ENCODE data around the gene CD52. TPM values are rescaled to one million over a fixed set of nuclear protein-coding genes. Genes with fewer than 3 reads are reported as not detected.
A peak's percentile ranks its signal among the peaks of the same experiment; 100 is the strongest.

The CD52 gene
- total RNA-seq, 4 donors from 2014 or later = 2.3 to 11.4 (median 9.9) TPM

DNA sequence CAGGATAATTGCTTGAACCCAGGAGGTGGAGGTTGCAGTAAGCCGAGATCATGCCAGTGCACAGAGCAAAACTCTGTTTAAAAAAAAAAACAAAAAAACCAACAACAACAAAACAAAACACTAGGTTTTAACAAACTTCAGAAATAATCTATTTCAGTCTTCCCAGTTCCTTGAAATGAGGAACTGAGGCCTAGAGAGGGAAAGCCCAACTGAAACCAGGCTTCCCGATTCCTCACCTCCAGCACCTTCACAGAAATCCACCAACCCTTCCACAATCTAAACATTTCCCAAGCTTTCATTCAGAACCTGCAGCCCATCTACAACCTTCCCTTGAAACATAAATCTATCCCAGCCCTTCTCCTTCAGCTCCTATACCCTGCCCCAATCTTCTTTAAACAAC lies 612 bp upstream of the CD52 start:
- Histone ChIP-seq H3K27me3 (no peaks in the 10 kb centered on the region), H3K4me3 (no peak overlapping the region), H3K27ac (no peak overlapping the region), H3K4me1 (peaks cover 15% of the 10 kb centered on the region), H3K36me3 (no peaks in the 10 kb centered on the region), H3K9me3 (no peaks in the 10 kb centered on the region)
- 94% methylated on average over 2 of the region's 2 CpGs for WGBS
- no peak for DNase-seq (ENCODE audit: low spot score in 2 of 2)
- no peak for TF ChIP-seq CTCF (IDR thresholded peaks at IDR 0.05)
- no peak for TF ChIP-seq POLR2A (IDR thresholded peaks at IDR 0.05)

- no peaks in the 10 kb centered on the region for H3K27me3 ChIP-seq
- no peak overlapping the region for H3K27ac ChIP-seq
- H3K36me3 ChIP-seq = peaks cover 3% of the 10 kb centered on the region
- DNase-seq (ENCODE audit: low spot score in 2 of 2) = no peak
- TF ChIP-seq CTCF (IDR thresholded peaks at IDR 0.05) (no peak), POLR2AphosphoS5 (IDR thresholded peaks at IDR 0.05) (no peak), POLR2A (IDR thresholded peaks at IDR 0.05) (no peak), EP300 (IDR thresholded peaks at IDR 0.05) (no peak)
- peaks cover 15% of the 10 kb centered on the region for H3K4me1 ChIP-seq
- WGBS = 73% methylated on average over 7 of the region's 9 CpGs
- H3K4me3 ChIP-seq = peak overlapping the region; percentile 0
- no peaks in the 10 kb centered on the region for H3K9me3 ChIP-seq
Measured at GRCh38 chr1:26318338-26319064, 743 bp downstream of the CD52 start.

- no peak for TF ChIP-seq POLR2AphosphoS5 (IDR thresholded peaks at IDR 0.05)
- TF ChIP-seq CTCF (IDR thresholded peaks at IDR 0.05) = no peak
- no peak for TF ChIP-seq POLR2A (IDR thresholded peaks at IDR 0.05)
- TF ChIP-seq EP300 (IDR thresholded peaks at IDR 0.05) = no peak
- Histone ChIP-seq H3K9me3 (no peaks in the 10 kb centered on the region), H3K4me3 (no peak overlapping the region), H3K27me3 (no peaks in the 10 kb centered on the region), H3K36me3 (peaks cover 9% of the 10 kb centered on the region), H3K27ac (no peak overlapping the region), H3K4me1 (peaks cover 12% of the 10 kb centered on the region)
- no peak for DNase-seq (ENCODE audit: low spot score in 2 of 2)
- WGBS = 20% methylated on average over 1 of the region's 2 CpGs
Measured at GRCh38 chr1:26320896-26321295, 3.1 kb downstream of the CD52 start.

- Histone ChIP-seq H3K9me3 (no peaks in the 10 kb centered on the region), H3K36me3 (peaks cover 9% of the 10 kb centered on the region), H3K27me3 (no peaks in the 10 kb centered on the region), H3K4me1 (peaks cover 12% of the 10 kb centered on the region), H3K4me3 (no peak overlapping the region), H3K27ac (no peak overlapping the region)
- peak; percentile 82 to 94 for TF ChIP-seq CTCF (IDR thresholded peaks at IDR 0.05)
- peak in 1 of 3 donors; percentile 55 for TF ChIP-seq POLR2AphosphoS5 (IDR thresholded peaks at IDR 0.05)
- TF ChIP-seq POLR2A (IDR thresholded peaks at IDR 0.05) = no peak
- WGBS = 12% methylated on average over 16 of the region's 16 CpGs
- peak; percentile 97 for DNase-seq (ENCODE audit: low spot score in 2 of 2)
Measured at GRCh38 chr1:26321315-26322041, 3.7 kb downstream of the CD52 start.

GRCh38 chr1:26322042-26322331 lies 4.2 kb downstream of the CD52 start:
- no peak overlapping the region for H3K4me3 ChIP-seq
- DNase-seq (ENCODE audit: low spot score in 2 of 2) = no peak
- no peaks in the 10 kb centered on the region for H3K9me3 ChIP-seq
- peaks cover 9% of the 10 kb centered on the region for H3K36me3 ChIP-seq
- TF ChIP-seq EP300 (IDR thresholded peaks at IDR 0.05) = no peak
- no peak for TF ChIP-seq POLR2AphosphoS5 (IDR thresholded peaks at IDR 0.05)
- TF ChIP-seq POLR2A (IDR thresholded peaks at IDR 0.05) = no peak
- no peak overlapping the region for H3K27ac ChIP-seq
- H3K4me1 ChIP-seq = peaks cover 12% of the 10 kb centered on the region
- H3K27me3 ChIP-seq = no peaks in the 10 kb centered on the region
- WGBS = 41% methylated on average over 3 of the region's 10 CpGs

All from suprapubic skin (tissue), 4 donors.